GM12891 (cell line): Measurements from ENCODE around the gene TNFSF12.

Source experiments
- DNase-seq: peaks from one replicate; pipeline ENCODE4 v3.0.0; 2011; ENCODE audit warnings: low spot score; ENCODE audit not compliant: insufficient read length
- FAIRE-seq: peaks from 2 replicates; lab custom pipeline; 2011; peaks lifted over from hg19 to GRCh38; lab: Jason Lieb, UNC
- PAX5 ChIP-seq: IDR thresholded peaks from 2 replicates; pipeline ENCODE4 v1.6.1; 2011; ENCODE audit warnings: low read length, moderate library complexity, mild to moderate bottlenecking; ENCODE audit not compliant: insufficient read depth, severe bottlenecking
- POLR2A ChIP-seq: IDR thresholded peaks from 2 replicates; pipeline ENCODE4 v1.6.1; 2011; ENCODE audit warnings: low read depth, low read length, control low read depth
- POLR2AphosphoS5 ChIP-seq: IDR thresholded peaks from 2 replicates; pipeline ENCODE4 v1.6.1; 2011; ENCODE audit warnings: low read depth, low read length, control low read depth
- POU2F2 ChIP-seq: IDR thresholded peaks from 2 replicates; pipeline ENCODE4 v1.6.1; 2011; ENCODE audit warnings: low read depth, mild to moderate bottlenecking, control low read depth, low read length, moderate library complexity
- SPI1 ChIP-seq: IDR thresholded peaks from 2 replicates; pipeline ENCODE4 v1.6.1; 2011; ENCODE audit warnings: low read depth, low read length, control low read depth
- TAF1 ChIP-seq: IDR thresholded peaks from 2 replicates; pipeline ENCODE4 v1.6.1; 2011; ENCODE audit warnings: low read depth, low read length, control low read depth

The TNFSF12 gene

GRCh38 chr17:7563115-7563869, 14.4 kb downstream of the TNFSF12 start:
- FAIRE-seq: no peak
- TF ChIP-seq POLR2A (no peak), POU2F2 (no peak), PAX5 (no peak), SPI1 (no peak), TAF1 (no peak), POLR2AphosphoS5 (no peak)
- DNase-seq: no peak

GRCh38 chr17:7569571-7569970, 20.7 kb downstream of the TNFSF12 start:
- TF ChIP-seq SPI1 (no peak), PAX5 (no peak), POLR2A (no peak), TAF1 (no peak), POLR2AphosphoS5 (no peak), POU2F2 (no peak)
- no peak for FAIRE-seq
- no peak for DNase-seq

- no peak for TF ChIP-seq TAF1
- TF ChIP-seq POLR2A: no peak
- no peak for TF ChIP-seq POU2F2
- no peak for TF ChIP-seq POLR2AphosphoS5
- no peak for TF ChIP-seq SPI1
- no peak for TF ChIP-seq PAX5
- FAIRE-seq: no peak
- DNase-seq: no peak
Measured at GRCh38 chr17:7570351-7570750, 21.5 kb downstream of the TNFSF12 start.

- DNase-seq (no peak), FAIRE-seq (peak; percentile 99)
- TF ChIP-seq SPI1: peak; percentile 86
- TF ChIP-seq POU2F2: no peak
- peak; percentile 44; the same call in 1 of the 2 replicates for TF ChIP-seq POLR2AphosphoS5
- TF ChIP-seq TAF1: peak; percentile 75; the same call in 1 of the 2 replicates
- no peak for TF ChIP-seq POLR2A
- no peak for TF ChIP-seq PAX5
Measured at GRCh38 chr17:7572338-7572587, 23.4 kb downstream of the TNFSF12 start.

GRCh38 chr17:7572588-7573323, 23.9 kb downstream of the TNFSF12 start:
- DNase-seq: peak; percentile 97
- no peak for FAIRE-seq
- no peak for TF ChIP-seq SPI1
- peak; percentile 93 for TF ChIP-seq TAF1
- TF ChIP-seq POLR2A: peak; percentile 95
- no peak for TF ChIP-seq PAX5
- TF ChIP-seq POLR2AphosphoS5: peak; percentile 99
- peak; percentile 93 for TF ChIP-seq POU2F2

GRCh38 chr17:7573324-7574080, 24.6 kb downstream of the TNFSF12 start:
- FAIRE-seq (peak; percentile 97), DNase-seq (peak; percentile 85)
- TF ChIP-seq PAX5 (no peak), POU2F2 (peak; percentile 43), POLR2A (peak; percentile 92), POLR2AphosphoS5 (peak; percentile 84; the same call in 1 of the 2 replicates), TAF1 (peak; percentile 74; the same call in 1 of the 2 replicates), SPI1 (no peak)

GRCh38 chr17:7574176-7574953, 25.5 kb downstream of the TNFSF12 start:
- DNase-seq (no peak), FAIRE-seq (peak; percentile 41)

GRCh38 chr17:7575481-7575883, 26.6 kb downstream of the TNFSF12 start:
- TF ChIP-seq PAX5: no peak
- no peak for TF ChIP-seq POU2F2
- TF ChIP-seq POLR2A: peak; percentile 58; the same call in 1 of the 2 replicates
- TF ChIP-seq SPI1: no peak
- TF ChIP-seq TAF1: no peak
- peak; percentile 53; the same call in 1 of the 2 replicates for TF ChIP-seq POLR2AphosphoS5
- FAIRE-seq: peak; percentile 57
- no peak for DNase-seq

More at GRCh38 chr17:7574176-7574953, 25.5 kb downstream of the TNFSF12 start:
- TF ChIP-seq POLR2AphosphoS5: 0 out of 2 replicates have a peak, but pooled peaks have one; percentile 53
- no peak; the same call in 1 of the 2 replicates for TF ChIP-seq POLR2A

GRCh38 chr17:7575959-7576358, 27.1 kb downstream of the TNFSF12 start:
- FAIRE-seq (no peak), DNase-seq (no peak)
- no peak for TF ChIP-seq POLR2AphosphoS5
